Colonic mucosa (tissue), 4 donors: ENCODE measurements around the gene SUGT1. TPM values are rescaled to one million over a fixed set of nuclear protein-coding genes. Genes with fewer than 3 reads are reported as not detected.
"Not testable (repeated sequence)": the region's sequence is repeated elsewhere in the genome, so short reads cannot be mapped to it uniquely, and the experiment has no call there.

Experiments used
- DNase-seq: peaks from one replicate; pipeline ENCODE4 v3.0.0-alpha.2; 2020
- H3K27ac ChIP-seq: fragments of 200-600 bp; one replicate; pipeline ENCODE4 v1.8.0; 2021
- H3K27me3 ChIP-seq: fragments of 200-600 bp; one replicate; pipeline ENCODE4 v1.8.0; 2021
- H3K36me3 ChIP-seq: fragments of 200-600 bp; one replicate; pipeline ENCODE4 v1.8.0; 2021
- H3K4me1 ChIP-seq: fragments of 200-600 bp; one replicate; pipeline ENCODE4 v1.8.0; 2021; ENCODE audit warnings: mild to moderate bottlenecking
- H3K4me3 ChIP-seq: fragments of 200-600 bp; one replicate; pipeline ENCODE4 v1.8.0; 2021
- H3K9ac ChIP-seq, 2 donors: one replicate each; pipeline ENCODE4 v1.7.0; 2013; ENCODE audit warnings: control low read depth in 2 of 2, low read depth in 2 of 2, low read length in 2 of 2
- H3K9me3 ChIP-seq: fragments of 200-600 bp; one replicate; pipeline ENCODE4 v1.8.0; 2021
- intact Hi-C: fragments of 100-400 bp; cut with DNase I; formaldehyde crosslinking; loops from one replicate; pipeline ENCODE4 v1.14.1; 2022
- total RNA-seq, 2 donors: library from RNA; stranded (reverse); fragmentation: NEBNext Ultra II Directional in 1 of 2; extraction: Animal tissue kit (Norgen Biotek cat#: 25700) in 1 of 2; gene quantifications; one replicate each; pipeline ENCODE4 v1.2.1, GENCODE V29; 2021
- TF ChIP-seq, protein P1 (sequence below): fragments of 200-600 bp; IDR thresholded peaks from one replicate; pipeline ENCODE4 v1.8.0; 2022; ENCODE audit warnings: antibody characterized with exemption, mild to moderate bottlenecking
- donor health status: healthy.
- donor health status: DM: no; HTN: no; CAD: no.
- donor health status: DM: no; HTN: no; CAD: no.

The SUGT1 gene
- total RNA-seq, 2 donors from 2014 or later, result 45.5 to 60.5 TPM

- Histone ChIP-seq H3K9me3 (no peaks in the 10 kb centered on the region), H3K4me3 (no peak overlapping the region), H3K9ac (no peak overlapping the region), H3K27me3 (no peaks in the 10 kb centered on the region), H3K36me3 (no peaks in the 10 kb centered on the region), H3K27ac (no peak overlapping the region), H3K4me1 (no peaks in the 10 kb centered on the region)
- DNase-seq, result peak; percentile 18
- TF ChIP-seq, protein P1, sequence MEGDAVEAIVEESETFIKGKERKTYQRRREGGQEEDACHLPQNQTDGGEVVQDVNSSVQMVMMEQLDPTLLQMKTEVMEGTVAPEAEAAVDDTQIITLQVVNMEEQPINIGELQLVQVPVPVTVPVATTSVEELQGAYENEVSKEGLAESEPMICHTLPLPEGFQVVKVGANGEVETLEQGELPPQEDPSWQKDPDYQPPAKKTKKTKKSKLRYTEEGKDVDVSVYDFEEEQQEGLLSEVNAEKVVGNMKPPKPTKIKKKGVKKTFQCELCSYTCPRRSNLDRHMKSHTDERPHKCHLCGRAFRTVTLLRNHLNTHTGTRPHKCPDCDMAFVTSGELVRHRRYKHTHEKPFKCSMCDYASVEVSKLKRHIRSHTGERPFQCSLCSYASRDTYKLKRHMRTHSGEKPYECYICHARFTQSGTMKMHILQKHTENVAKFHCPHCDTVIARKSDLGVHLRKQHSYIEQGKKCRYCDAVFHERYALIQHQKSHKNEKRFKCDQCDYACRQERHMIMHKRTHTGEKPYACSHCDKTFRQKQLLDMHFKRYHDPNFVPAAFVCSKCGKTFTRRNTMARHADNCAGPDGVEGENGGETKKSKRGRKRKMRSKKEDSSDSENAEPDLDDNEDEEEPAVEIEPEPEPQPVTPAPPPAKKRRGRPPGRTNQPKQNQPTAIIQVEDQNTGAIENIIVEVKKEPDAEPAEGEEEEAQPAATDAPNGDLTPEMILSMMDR, result no peak
- intact Hi-C loops, result no loop called here
These were observed 61.3 kb downstream of the SUGT1 start for GRCh38 chr13:52713894-52714293.

- H3K9ac ChIP-seq, intact Hi-C loops, H3K27ac ChIP-seq, H3K4me3 ChIP-seq, H3K36me3 ChIP-seq, H3K4me1 ChIP-seq, H3K27me3 ChIP-seq, H3K9me3 ChIP-seq: not testable (repeated sequence)
- DNase-seq, result peak; percentile 35
These were observed 68.3 kb downstream of the SUGT1 start for GRCh38 chr13:52720904-52721303.

DNA sequence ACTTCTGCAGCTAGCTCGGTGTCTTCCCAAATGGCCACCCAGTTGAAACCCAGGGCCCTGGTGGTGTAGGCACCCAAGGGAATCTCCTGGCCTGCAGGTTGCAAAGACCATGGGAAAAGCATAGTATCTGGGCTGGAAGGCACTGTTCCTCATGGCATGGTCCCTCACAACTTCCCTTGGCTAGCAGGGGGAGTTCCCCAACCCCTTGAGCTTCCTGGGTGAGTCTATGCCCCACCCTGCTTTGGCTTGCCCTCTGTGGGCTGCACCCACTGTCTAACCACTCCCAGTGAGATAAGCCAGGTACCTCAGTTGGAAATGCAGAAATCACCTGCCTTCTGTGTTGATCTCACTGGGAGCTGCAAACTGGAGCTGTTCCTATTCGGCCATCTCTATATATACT, 68.7 kb downstream of the SUGT1 start:
- H3K9ac ChIP-seq, H3K27ac ChIP-seq, H3K27me3 ChIP-seq, H3K4me1 ChIP-seq, H3K9me3 ChIP-seq, H3K36me3 ChIP-seq, intact Hi-C loops, H3K4me3 ChIP-seq: not testable (repeated sequence)
- DNase-seq, result peak; percentile 25

DNA sequence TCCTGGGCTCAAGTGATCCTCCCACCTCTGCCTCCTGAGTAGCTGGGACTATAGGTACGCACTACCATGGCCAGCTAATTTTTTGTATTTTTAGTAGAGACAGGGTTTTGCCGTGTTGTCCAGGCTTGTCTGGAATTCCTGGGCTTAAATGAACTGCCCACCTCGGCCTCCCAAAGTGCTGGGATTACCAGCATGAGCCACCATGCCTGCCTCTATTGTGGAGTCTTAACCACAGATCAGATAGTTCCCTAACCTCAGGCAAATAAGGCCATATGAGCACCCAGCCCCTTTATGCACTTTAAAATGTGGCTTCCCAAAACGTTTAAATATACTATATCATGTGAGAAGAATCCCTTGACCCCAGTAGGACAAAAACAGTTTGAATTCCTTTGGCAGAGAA, 70.5 kb downstream of the SUGT1 start:
- no peak for DNase-seq
- TF ChIP-seq, protein P1, result no peak
- H3K9me3 ChIP-seq, result no peaks in the 10 kb centered on the region
- H3K27me3 ChIP-seq, result no peaks in the 10 kb centered on the region
- no peak overlapping the region for H3K4me3 ChIP-seq
- no peak overlapping the region for H3K27ac ChIP-seq
- H3K4me1 ChIP-seq, result no peaks in the 10 kb centered on the region
- intact Hi-C loops, result no loop called here
- no peaks in the 10 kb centered on the region for H3K36me3 ChIP-seq
- H3K9ac ChIP-seq, result no peak overlapping the region

- Histone ChIP-seq H3K9ac (no peak overlapping the region), H3K9me3 (no peaks in the 10 kb centered on the region), H3K4me1 (no peaks in the 10 kb centered on the region), H3K36me3 (no peaks in the 10 kb centered on the region), H3K27ac (no peak overlapping the region), H3K27me3 (no peaks in the 10 kb centered on the region), H3K4me3 (no peak overlapping the region)
- no peak for DNase-seq
- TF ChIP-seq, protein P1, result no peak
- intact Hi-C loops, result no loop called here
These were observed 72.7 kb downstream of the SUGT1 start for GRCh38 chr13:52725302-52725701.

GRCh38 chr13:52726258-52726657, 73.6 kb downstream of the SUGT1 start:
- H3K27me3 ChIP-seq, result no peaks in the 10 kb centered on the region
- no peak overlapping the region for H3K4me3 ChIP-seq
- H3K9ac ChIP-seq, result no peak overlapping the region

More at GRCh38 chr13:52726258-52726657, 73.6 kb downstream of the SUGT1 start:
- TF ChIP-seq, protein P1, result no peak
- Histone ChIP-seq H3K4me1 (no peaks in the 10 kb centered on the region), H3K9me3 (no peaks in the 10 kb centered on the region), H3K27ac (no peak overlapping the region), H3K36me3 (no peaks in the 10 kb centered on the region)
- intact Hi-C loops, result no loop called here
- no peak for DNase-seq
